ENCODE results near the gene SEC61B.

The SEC61B gene

DNA sequence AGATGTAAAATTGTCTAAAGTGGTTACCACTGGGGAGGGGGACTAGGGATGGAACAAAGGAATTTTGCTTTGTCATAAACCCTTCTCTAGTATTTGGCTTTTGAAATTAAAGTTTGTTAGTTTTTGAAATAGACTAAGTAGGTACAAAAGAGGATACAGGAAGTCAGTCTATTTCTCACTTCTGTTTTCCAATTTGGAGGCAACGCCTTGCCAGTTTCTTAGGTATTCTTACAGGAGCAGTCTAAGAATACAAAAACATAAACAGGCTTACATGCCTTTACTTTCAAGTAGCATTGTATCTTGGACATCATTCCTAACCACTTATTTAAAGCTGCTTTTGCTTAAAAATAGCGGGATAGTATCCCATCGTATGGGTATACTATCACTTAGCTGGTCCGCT lies 34.8 kb upstream of the SEC61B start:
- TF ChIP-seq CTCF (IDR thresholded peaks at IDR 0.05; ENCODE audit: unreplicated experiment in 3 of 3) = no peak
- H3K27me3 Mint-ChIP-seq (ENCODE audit: low read depth) = peaks cover 3% of the 10 kb centered on the region
- no peaks in the 10 kb centered on the region for H3K36me3 Mint-ChIP-seq (ENCODE audit: low read depth)
- no peaks in the 10 kb centered on the region for H3K9me3 Mint-ChIP-seq
- H3K4me1 Mint-ChIP-seq = peaks cover 14% of the 10 kb centered on the region
- H3K4me3 Mint-ChIP-seq = no peak overlapping the region
- no peak overlapping the region for H3K27ac Mint-ChIP-seq

- no peaks in the 10 kb centered on the region for H3K36me3 Mint-ChIP-seq (ENCODE audit: low read depth)
- H3K27me3 Mint-ChIP-seq (ENCODE audit: low read depth) = peaks cover 3% of the 10 kb centered on the region
- peak overlapping the region; percentile 18 to 88 (median 83) for H3K27ac Mint-ChIP-seq
- TF ChIP-seq CTCF (IDR thresholded peaks at IDR 0.05; ENCODE audit: unreplicated experiment in 3 of 3) = no peak
- H3K9me3 Mint-ChIP-seq = no peaks in the 10 kb centered on the region
- H3K4me1 Mint-ChIP-seq = peaks cover 14% of the 10 kb centered on the region
- no peak overlapping the region for H3K4me3 Mint-ChIP-seq
Observed at GRCh38 chr9:99189186-99189585, 32.9 kb upstream of the SEC61B start.

GRCh38 chr9:99189887-99190596 lies 32.0 kb upstream of the SEC61B start:
- H3K27ac Mint-ChIP-seq = peak overlapping the region; percentile 18 to 88 (median 83)
- peaks cover 3% of the 10 kb centered on the region for H3K27me3 Mint-ChIP-seq (ENCODE audit: low read depth)
- no peak overlapping the region for H3K4me3 Mint-ChIP-seq
- peaks cover 6% of the 10 kb centered on the region for H3K4me1 Mint-ChIP-seq
- no peaks in the 10 kb centered on the region for H3K9me3 Mint-ChIP-seq
- TF ChIP-seq CTCF (IDR thresholded peaks at IDR 0.05; ENCODE audit: unreplicated experiment in 3 of 3) = no peak
- no peaks in the 10 kb centered on the region for H3K36me3 Mint-ChIP-seq (ENCODE audit: low read depth)

- Mint-ChIP-seq H3K9me3 (no peaks in the 10 kb centered on the region), H3K27me3 (ENCODE audit: low read depth) (peaks cover 3% of the 10 kb centered on the region), H3K4me1 (peaks cover 6% of the 10 kb centered on the region), H3K27ac (peak overlapping the region; percentile 18 to 88 (median 83)), H3K4me3 (no peak overlapping the region), H3K36me3 (ENCODE audit: low read depth) (no peaks in the 10 kb centered on the region)
- TF ChIP-seq CTCF (IDR thresholded peaks at IDR 0.05; ENCODE audit: unreplicated experiment in 3 of 3) = no peak
Observed at GRCh38 chr9:99190597-99191283, 31.3 kb upstream of the SEC61B start.

DNA sequence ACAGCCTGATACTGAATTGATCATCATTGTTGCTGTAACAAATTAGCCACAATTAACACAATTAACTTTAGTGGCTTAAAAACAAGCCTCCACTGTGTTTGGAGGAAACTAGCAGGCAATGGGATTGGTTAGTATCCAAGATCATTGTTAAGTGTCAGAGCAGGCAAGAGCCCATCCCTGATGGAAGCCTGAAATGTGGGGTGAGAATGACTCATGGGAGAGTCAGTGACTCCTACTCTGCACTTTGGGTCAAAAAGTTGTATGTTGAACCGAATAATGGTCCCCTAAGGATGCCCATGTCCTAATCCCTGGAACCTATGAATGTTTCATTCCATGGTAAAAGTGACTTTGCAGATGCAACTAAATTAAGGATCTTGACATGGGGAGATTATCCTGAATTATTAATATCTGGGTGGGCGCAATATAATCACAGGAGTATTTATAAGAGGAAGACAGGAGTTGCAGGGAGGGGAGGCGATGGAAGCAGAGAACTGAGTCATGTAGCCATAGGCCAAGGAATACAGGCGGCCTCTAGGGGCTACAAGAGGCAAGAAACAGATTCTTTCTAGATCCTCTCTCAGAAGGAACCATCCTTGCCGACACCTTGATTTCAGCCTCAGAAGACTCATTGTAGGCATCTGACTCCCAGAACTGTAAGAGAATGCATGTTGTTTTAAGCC lies 29.2 kb upstream of the SEC61B start:
- Mint-ChIP-seq H3K4me3 (no peak overlapping the region), H3K4me1 (peaks cover 6% of the 10 kb centered on the region), H3K27me3 (ENCODE audit: low read depth) (peaks cover 3% of the 10 kb centered on the region), H3K27ac (no peak overlapping the region), H3K36me3 (ENCODE audit: low read depth) (no peaks in the 10 kb centered on the region), H3K9me3 (peaks cover 3% of the 10 kb centered on the region)
- TF ChIP-seq CTCF (IDR thresholded peaks at IDR 0.05; ENCODE audit: unreplicated experiment in 3 of 3) = no peak
